ENCODE data around the gene ZNF142. TPM values are rescaled to one million over a fixed set of nuclear protein-coding genes. Genes with fewer than 3 reads are reported as not detected.

ZNF142 gene
- total and polyA plus RNA-seq, 9 of the 15 experiments (the other 6 are each of a cell fraction or from before 2014, with no cell fraction given), result 0.50 to 26.1 (median 4.5) TPM

- FAIRE-seq, result no peak
- intact Hi-C loops (cut with micrococcal nuclease) (no loop called here), in situ Hi-C loops (cut with MboI) (no loop called here)
- Histone ChIP-seq H3K27ac (ENCODE audit: extremely low read depth, low read depth, low read length) (no peak overlapping the region), H3K9me1 (ENCODE audit: control insufficient read depth, insufficient read depth, low read length) (no peaks in the 10 kb centered on the region), H2AFZ (ENCODE audit: low read depth, low read length) (no peak overlapping the region), H3K4me3 (no peak overlapping the region), H3K9ac (ENCODE audit: insufficient read depth in 1 of 2, low read depth in 2 of 2, low read length in 2 of 2) (no peak overlapping the region), H3K27me3 (ENCODE audit: control insufficient read depth in 2 of 2, insufficient read depth in 2 of 2, low read length in 2 of 2) (peaks cover 0 to 6% of the 10 kb centered on the region in 2 experiments; a peak in 1 of 5 replicates), H3K36me3 (ENCODE audit: control insufficient read depth, insufficient read depth, low read length) (no peaks in the 10 kb centered on the region), H3K79me2 (ENCODE audit: control insufficient read depth, insufficient read depth, low read length) (no peaks in the 10 kb centered on the region), H3K4me1 (replicated peaks in 1 of 2; ENCODE audit: control insufficient read depth in 2 of 2, insufficient read depth in 2 of 2, low read length in 2 of 2) (no peaks in the 10 kb centered on the region; a peak in 1 of 5 replicates), H3K4me2 (ENCODE audit: insufficient read depth, low read length) (no peak overlapping the region), H3K9me3 (replicated peaks; ENCODE audit: control insufficient read depth, insufficient read depth, low read depth, low read length) (no peaks in the 10 kb centered on the region), H4K20me1 (replicated peaks; ENCODE audit: control insufficient read depth, insufficient read depth, low read length) (no peaks in the 10 kb centered on the region)
- ChIA-PET CTCF (ENCODE audit: low intra/inter-chr PET ratio) (no interaction called here), POLR2A (interaction anchor here (0.6 kb wide), 1 partner anchor 8 kb away, joined by 3 read pairs; no protein-coding TSS in a partner anchor)
- ATAC-seq, result no peak
- no peak for DNase-seq (ENCODE audit: extremely low read depth in 1 of 4, low spot score in 3 of 4)
- WGBS (ENCODE audit: insufficient coverage, low coverage, missing lambda C conversion rate), result 11% methylated on average over 3 of the region's 4 CpGs
- TF ChIP-seq TBP (optimal IDR thresholded peaks at IDR 0.05; ENCODE audit: low read depth, low read length) (peak; percentile 51), MXI1 (IDR thresholded peaks at IDR 0.05; ENCODE audit: low read depth, low read length) (no peak)
- no TSS peak for BruUV-seq (replicated peaks)
Measured at GRCh38 chr2:218626369-218626768, 33.1 kb downstream of the ZNF142 start.

- ChIA-PET CTCF (ENCODE audit: low intra/inter-chr PET ratio) (interaction anchor here (1.1 kb wide), 1 partner anchor 210 kb away, joined by 3 read pairs; no protein-coding TSS in a partner anchor), POLR2A (no interaction called here)
- in situ Hi-C loops (cut with MboI), result no loop called here
- ATAC-seq, result no peak
- Histone ChIP-seq H3K9me3 (replicated peaks; ENCODE audit: control insufficient read depth, insufficient read depth, low read depth, low read length) (no peaks in the 10 kb centered on the region), H3K4me2 (ENCODE audit: insufficient read depth, low read length) (no peak overlapping the region), H3K36me3 (ENCODE audit: control insufficient read depth, insufficient read depth, low read length) (no peaks in the 10 kb centered on the region), H3K9me1 (ENCODE audit: control insufficient read depth, insufficient read depth, low read length) (no peaks in the 10 kb centered on the region), H3K79me2 (ENCODE audit: control insufficient read depth, insufficient read depth, low read length) (no peaks in the 10 kb centered on the region), H3K4me1 (replicated peaks in 1 of 2; ENCODE audit: control insufficient read depth in 2 of 2, insufficient read depth in 2 of 2, low read length in 2 of 2) (no peaks in the 10 kb centered on the region; a peak in 1 of 5 replicates), H3K27me3 (ENCODE audit: control insufficient read depth in 2 of 2, insufficient read depth in 2 of 2, low read length in 2 of 2) (no peaks in the 10 kb centered on the region), H4K20me1 (replicated peaks; ENCODE audit: control insufficient read depth, insufficient read depth, low read length) (no peaks in the 10 kb centered on the region), H2AFZ (ENCODE audit: low read depth, low read length) (peak overlapping the region; percentile 74; the same call in 1 of the 2 replicates), H3K27ac (ENCODE audit: extremely low read depth, low read depth, low read length) (no peak overlapping the region), H3K4me3 (no peak overlapping the region), H3K9ac (ENCODE audit: insufficient read depth in 1 of 2, low read depth in 2 of 2, low read length in 2 of 2) (no peak overlapping the region)
- no peak for FAIRE-seq
- BruUV-seq (replicated peaks), result no TSS peak
- intact Hi-C loops (cut with micrococcal nuclease), result no loop called here
- TF ChIP-seq CBX5 (IDR thresholded peaks at IDR 0.05; ENCODE audit: borderline replicate concordance, low read depth), result no peak
- no peak for TF ChIP-seq PATZ1 (CRISPR knock-in tag; IDR thresholded peaks at IDR 0.05; ENCODE audit: borderline replicate concordance)
- no peak for TF ChIP-seq POLR2B (IDR thresholded peaks at IDR 0.05; ENCODE audit: low read depth, partially characterized antibody)
- no peak for TF ChIP-seq LEF1 (IDR thresholded peaks at IDR 0.05)
- no peak for TF ChIP-seq HMG20A (CRISPR knock-in tag; conservative IDR thresholded peaks at IDR 0.05)
- 24% methylated on average over 3 of the region's 3 CpGs for WGBS (ENCODE audit: insufficient coverage, low coverage, missing lambda C conversion rate)
- no peak for DNase-seq (ENCODE audit: extremely low read depth in 1 of 4, low spot score in 3 of 4)
Measured at GRCh38 chr2:218623366-218623705, 36.1 kb downstream of the ZNF142 start.

Measured in K562 (cell line).